ENCODE measurements around the gene MICALL2. TPM values are rescaled to one million over a fixed set of nuclear protein-coding genes. Genes with fewer than 3 reads are reported as not detected.

MICALL2 gene
- total RNA-seq, 1 donor from 2014 or later, result 166 TPM

DNA sequence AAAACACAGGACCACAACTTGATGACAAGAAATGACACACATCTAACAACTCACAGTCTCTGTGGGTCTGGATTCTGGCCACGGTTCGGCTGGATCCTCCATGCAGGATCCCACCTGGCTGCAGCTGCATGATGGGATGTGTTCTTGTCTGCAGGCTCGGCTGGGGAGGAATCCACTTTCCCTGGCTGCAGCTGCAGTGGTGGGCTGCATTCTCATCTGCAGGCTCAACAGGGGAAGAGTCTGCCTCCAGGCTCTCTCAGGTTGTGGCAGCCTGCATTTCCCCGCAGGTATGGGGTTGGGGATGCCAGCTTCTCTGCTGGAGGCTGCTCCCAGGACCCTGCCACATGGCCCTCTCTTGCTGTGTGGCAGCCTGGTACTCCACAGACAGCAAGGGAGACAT, 64.9 kb downstream of the MICALL2 start:
- no peak for DNase-seq (ENCODE audit: low spot score)

DNA sequence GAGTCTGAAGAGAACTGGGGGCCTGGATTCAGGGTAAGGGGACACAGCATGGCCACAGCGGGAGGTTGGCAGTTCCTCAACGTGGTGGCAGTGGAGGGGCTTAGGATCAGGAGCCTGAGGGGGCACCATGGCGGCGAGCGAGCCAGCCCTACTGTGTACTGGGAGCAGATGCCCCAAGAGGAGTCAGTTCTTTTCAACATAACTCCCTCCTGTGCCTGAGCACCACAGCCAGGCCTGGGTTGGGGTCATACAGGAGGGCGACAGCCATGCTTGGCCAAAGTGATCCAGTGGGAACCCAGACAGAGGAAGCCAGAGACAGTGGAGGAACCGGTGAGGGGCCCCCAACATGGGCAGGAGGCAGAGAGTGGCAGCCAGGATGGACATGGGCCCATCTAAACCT, 65.8 kb downstream of the MICALL2 start:
- DNase-seq (ENCODE audit: low spot score), result no peak

DNA sequence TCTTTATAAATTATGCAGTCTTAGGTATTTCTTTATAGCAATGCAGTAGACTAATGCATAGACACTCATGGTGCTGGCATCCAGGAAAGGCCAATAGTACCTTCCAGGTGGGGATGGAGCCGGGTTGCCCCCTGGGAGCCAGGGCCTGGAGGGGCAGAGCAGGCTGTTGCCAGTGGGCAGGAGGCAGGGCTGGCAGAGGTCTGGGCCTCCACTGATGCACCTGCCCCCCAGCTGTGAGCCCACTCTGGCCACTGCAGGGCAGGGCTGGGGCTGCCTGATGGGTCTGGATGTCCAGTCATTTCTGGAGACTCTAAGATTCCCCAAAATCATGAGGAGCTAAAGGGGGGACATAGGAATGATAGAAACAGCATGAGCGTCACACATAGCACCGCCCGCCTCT, 66.7 kb downstream of the MICALL2 start:
- DNase-seq (ENCODE audit: low spot score), result no peak

DNA sequence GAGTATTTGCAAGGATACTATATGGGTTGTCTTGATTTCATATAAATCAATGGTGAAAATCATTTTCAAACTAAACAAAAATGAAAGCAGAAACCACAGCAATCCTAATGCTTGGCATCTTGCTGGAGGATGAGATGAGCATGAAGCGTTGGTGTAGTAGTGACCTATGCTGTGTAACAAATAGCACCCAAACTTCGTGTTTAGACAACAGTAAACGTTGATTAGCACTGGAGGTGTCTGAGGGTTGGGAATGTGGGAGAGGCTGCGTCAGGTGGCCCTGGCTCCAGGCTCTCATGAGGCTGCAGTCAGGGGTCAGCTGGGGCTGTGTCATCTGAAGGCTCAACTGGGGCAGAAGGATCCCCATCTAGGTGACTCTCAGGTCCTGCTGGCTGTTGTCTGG, 67.8 kb downstream of the MICALL2 start:
- no peak for DNase-seq (ENCODE audit: low spot score)

DNA sequence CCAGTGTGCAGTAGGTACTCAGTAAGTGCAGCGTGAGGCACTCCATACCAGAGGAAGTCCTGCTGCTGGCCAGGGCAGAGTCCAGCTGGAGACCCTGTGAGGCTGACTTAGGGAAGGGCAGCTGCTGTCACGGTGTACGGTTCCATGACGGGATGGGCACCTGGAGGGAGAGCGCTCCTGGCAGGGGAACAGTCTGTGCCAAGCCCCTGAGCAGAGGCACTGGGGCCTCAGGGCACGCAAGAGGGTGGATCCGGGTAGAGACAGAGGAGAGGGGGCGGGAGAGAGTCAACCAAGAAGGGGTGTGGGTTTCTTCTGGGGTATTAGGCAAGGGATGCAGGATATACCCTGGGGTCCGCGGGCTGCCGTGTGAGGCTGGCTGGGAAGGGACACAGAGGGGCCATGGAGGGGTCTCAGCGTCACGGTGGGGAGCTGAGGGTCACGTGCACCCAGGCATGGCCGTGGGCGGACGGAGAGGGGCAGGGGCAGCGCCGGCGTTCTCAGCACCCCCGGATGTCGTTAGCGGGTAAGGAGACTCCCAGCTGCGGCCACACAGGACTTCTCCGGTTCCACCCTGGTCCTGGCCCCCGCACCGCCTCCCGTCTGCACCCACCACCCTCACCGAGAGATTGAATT, 70.5 kb downstream of the MICALL2 start:
- no peak for DNase-seq (ENCODE audit: low spot score)

DNA sequence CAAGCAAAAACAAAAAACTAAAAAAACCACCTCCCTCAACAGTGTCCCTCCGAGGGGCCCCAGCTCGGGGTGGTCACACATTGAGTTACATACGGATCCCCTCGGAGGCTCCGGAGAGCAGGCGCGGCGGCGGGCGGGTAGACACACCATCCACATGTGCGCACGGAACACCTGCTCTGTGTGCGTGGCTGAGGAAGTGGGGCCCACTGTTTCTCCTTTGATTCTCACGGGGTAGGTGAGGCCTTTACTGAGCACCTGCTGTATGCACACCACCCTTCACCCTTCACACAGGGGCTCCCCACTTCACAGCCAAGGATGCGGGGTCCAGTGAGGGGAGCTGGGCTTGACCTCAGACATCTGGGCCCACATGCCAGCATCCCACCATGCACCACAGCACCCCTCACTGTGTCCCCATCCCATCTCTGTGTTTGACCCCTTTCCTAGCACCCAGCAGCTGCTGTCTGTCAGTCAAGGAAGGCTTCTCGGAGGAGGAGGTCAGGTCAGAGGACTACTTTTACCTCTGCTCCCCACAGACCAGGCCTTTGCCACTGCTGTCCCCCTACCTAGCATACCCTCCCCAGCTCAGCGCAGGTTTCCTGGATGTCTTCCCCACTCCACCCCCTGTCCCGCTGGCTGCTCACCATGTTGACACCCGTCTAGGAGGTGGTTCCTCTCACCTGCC, 71.1 kb downstream of the MICALL2 start:
- no peak for DNase-seq (ENCODE audit: low spot score)

DNA sequence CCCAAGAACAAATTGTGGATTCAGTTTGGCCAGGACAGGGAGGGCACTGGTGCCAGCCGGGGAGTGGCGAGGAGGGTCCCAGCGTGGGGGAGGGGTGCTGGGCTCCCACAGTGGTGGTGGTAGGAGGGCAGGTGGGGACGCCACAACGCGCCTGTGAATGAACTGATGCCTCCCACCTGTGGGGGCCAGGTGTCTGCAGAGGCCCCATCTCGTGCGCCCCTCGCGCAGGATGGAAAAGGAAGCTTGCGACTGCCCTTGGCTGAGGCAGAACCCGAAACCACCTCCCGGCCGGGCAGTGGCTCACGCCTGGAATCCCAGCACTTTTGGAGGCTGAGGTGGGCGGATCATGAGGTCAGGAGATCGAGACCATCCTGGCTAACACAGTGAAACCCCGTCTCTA, 72.0 kb downstream of the MICALL2 start:
- DNase-seq (ENCODE audit: low spot score), result no peak

DNA sequence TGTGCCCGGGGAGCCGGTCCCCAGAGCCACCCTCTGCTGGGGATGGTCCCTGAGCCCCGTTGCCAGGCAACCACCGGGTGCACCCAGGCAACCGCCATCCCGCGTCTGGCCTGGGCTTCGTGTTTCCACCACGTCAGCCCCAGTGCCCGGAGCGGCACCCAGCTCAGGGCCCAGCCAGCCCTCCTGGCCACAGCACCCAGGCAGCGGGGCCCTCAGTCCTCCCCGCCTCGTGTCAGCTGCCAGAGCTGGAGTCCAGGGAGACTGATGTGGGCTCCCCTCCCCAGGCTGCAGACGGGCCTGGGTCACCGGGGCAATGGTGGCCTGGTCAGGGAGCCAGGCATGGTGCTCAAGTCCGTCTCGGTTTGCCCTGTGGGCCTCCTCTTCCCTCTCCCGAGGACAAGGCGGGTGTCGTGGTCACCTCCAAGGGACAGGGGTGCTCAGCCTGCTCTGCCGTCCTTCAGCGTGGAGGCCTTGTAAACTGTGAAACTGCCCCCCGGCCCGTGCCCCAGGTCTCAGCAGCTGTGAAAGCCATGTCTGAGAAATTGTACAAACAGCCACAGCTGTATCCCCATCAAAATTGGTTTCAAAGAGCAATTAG, 72.5 kb downstream of the MICALL2 start:
- no peak for DNase-seq (ENCODE audit: low spot score)

DNA sequence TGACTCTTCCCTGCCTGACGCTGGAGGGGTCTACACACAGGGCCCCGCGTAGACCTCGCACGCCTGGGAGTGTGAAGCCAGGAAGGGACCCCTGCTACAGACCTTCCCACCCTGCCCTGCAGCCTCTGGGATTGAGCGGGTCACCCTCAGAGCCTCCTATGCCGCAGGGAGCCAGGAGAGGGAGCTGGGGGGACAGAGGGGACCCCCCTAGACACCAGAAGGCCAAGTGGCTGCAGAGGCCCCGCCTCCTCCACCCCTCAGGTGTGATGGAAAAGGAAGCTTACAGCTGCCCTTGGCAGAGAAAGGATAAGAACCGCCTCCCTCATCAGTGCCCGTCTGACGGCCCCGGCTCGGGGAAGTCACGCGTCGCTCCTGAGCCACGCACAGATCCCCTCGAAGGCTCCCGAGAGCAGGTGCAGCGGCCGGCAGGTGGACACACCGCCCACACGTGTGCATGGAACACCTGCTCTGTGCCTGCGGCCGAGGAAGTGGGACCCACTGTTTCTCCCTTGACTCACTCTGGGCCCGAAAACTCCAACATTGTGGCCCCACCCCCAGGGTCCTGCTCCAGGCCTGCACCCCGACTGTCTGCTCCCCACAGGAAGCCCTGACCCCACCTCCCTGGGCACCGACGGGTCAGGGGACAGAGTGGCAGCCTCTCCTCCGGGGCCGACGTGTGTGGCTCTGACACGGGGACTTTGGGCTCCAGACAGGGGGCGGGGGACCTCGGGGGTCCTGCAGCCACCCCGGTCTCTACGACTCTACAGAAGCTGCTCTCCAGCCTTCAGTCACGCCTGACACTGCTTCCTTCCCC, 73.3 kb downstream of the MICALL2 start:
- DNase-seq (ENCODE audit: low spot score), result no peak

DNA sequence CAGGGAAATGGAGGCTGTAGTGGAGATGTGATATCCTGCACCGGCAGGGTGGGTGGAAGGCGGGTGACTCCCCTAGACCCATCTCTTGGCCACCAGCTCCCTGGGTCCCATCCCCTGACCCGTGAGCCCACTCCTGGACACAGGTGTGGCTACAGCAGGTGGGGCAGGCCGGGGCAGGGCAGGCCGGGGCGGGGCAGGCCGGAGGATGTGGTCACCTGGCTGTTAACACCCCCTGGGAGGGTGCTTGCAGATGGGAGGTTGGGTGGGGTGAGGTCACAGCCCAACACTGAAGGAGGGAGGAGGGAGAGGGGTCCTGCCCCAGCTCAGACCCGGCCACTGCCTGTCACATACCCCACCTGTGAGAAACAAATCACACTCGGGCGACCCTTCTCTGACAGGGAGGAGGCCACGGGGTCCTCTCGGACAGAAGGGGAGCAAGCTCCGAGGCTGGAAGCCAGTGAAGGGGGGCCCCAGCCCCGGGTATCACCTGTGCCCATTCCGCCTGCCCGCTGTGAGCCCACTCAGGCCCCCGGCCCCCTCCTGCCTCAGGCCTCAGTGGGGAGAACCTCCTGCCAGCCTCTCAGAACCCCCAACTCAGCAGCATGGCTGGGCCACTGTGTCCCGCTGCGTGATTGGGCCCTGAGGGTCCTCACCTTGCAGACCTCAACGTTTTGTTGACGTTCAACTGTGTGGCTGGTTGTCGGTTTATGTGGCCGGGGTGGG, 74.0 kb downstream of the MICALL2 start:
- no peak for DNase-seq (ENCODE audit: low spot score)

Other genes with a start within 250 kb of the MICALL2 start
- not detected for gene UNCX, start 226.6 kb downstream of the MICALL2 start, total RNA-seq
- gene INTS1, start 44.9 kb upstream of the MICALL2 start, total RNA-seq, result 108 TPM
- gene MAFK, start 71.2 kb upstream of the MICALL2 start, total RNA-seq, result 56.6 TPM
- gene TMEM184A, start 96.7 kb upstream of the MICALL2 start, total RNA-seq, result 39.8 TPM
- 23.7 TPM for gene PSMG3, start 110.6 kb upstream of the MICALL2 start, total RNA-seq
- 1.4 TPM for gene ELFN1, start 210.8 kb upstream of the MICALL2 start, total RNA-seq

All from mucosa of gallbladder (tissue), 1 donor.